HG02870 (cell line): ENCODE measurements around the gene VSIG10L2.

Experiments
- ATAC-seq: cut with Tn5 transposase; IDR thresholded peaks from one replicate; pipeline ENCODE4 v1.9.1; 2021; ENCODE audit warnings: mild to moderate bottlenecking, moderate library complexity; ENCODE audit not compliant: unreplicated experiment

The VSIG10L2 gene

DNA sequence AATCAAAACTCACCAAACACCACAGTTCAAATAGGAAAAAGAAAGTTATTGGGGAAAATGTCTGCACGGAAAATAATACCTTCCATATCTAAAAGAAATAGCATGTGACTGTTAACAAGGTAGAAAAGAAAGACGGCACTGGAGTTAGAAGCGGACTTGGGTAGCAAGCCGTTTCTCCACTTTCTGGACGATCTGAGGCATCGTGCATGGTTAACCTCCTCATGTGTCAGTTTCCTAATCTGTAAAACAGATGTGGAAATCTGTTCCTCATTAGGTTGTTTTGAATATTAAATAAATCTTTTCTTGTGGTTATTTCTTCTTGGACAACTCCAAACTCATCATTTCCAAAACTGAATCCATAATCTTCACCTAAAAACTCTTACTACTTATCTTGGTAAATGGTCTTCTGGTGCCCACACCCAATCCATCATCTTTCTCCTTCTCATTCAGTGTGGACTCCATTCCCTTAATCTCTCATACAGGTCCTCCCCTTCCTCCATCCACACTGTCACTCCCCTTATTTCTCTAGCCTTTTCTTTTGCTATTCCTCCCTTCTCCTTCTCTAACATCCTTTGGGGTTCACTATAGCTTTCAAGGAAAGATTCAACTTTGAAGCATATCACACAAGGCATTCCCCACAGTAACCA, 53.5 kb downstream of the VSIG10L2 start:
- ATAC-seq = no peak

DNA sequence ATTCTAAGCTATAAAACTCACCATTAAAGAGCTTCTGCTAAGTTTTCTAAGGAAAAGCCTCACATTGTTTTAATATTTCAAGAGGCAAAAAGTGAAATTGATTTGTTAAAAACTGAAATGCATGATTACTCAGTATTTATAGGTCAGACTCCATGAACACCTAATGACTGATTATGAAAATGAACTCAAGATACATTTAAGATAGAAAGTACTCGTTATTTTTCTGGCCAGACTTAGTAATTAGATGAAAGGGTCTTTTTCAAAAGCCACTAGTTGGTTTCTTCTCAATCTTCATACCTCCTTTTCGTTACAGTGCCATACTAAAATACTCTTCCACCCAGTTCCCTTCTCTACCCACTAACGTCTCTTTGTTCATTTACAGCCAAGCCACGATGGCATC, 56.3 kb downstream of the VSIG10L2 start:
- ATAC-seq = no peak
